A172 (cell line): Measurements from ENCODE around the gene PDE4B. TPM values are rescaled to one million over a fixed set of nuclear protein-coding genes. Genes with fewer than 3 reads are reported as not detected.
A peak's percentile ranks its signal among the peaks of the same experiment; 100 is the strongest.
"Not testable (repeated sequence)": the region's sequence is repeated elsewhere in the genome, so short reads cannot be mapped to it uniquely, and the experiment has no call there.

Experiments
- DNase-seq: peaks from one replicate; pipeline ENCODE4 v3.0.0-alpha.2; 2015; ENCODE audit warnings: low spot score
- total RNA-seq: library from RNA; depleted of rRNA; stranded (reverse); fragments of >200 nt; shearing (Covaris generic); gene quantifications from 2 replicates; pipeline ENCODE4 v1.2.3, GENCODE V29; 2014

The PDE4B gene
- total RNA-seq, 1 experiment from 2014 or later = not detected

DNA sequence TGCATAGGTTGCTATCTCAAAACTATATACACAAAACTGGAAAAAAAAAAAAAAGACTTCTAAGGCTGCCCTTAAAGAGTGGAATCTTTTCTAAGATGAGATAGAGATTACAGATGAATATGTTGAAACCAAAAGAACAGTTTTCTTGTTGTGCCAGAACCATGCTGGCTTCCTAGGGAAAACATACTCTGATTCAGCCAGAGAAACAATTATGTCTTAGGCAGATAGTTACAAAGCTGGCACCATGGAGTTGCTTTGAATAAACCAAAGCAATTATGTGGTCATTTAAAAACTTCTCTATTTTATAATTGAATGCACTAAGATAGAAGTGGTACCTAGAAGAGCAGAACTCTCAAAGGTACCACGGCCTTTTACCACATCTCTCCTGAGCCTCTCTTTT, 341.3 kb downstream of the PDE4B start:
- DNase-seq = no peak

DNA sequence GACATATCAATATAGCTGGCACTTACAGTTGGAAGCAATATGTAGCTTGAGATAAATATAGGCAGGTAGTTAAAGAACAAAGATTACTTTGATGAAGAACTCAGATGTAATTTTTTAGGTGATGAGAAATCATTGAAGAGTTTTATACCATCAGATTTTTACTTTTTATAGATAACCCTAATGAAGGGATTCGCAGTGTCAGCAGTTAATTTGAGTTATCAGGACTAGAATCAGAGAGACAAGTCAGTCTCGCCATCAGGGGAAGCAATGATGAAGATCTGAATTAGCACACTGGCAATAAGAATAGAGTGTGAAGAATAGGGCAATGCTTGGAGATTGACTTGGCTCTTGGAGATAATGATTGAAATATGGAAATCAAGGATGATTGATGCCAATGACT, 342.5 kb downstream of the PDE4B start:
- no peak for DNase-seq

GRCh38 chr1:66136423-66136822, 343.7 kb downstream of the PDE4B start:
- not testable (repeated sequence) for DNase-seq

- no peak for DNase-seq
These were observed 344.5 kb downstream of the PDE4B start for GRCh38 chr1:66137235-66137634.

DNA sequence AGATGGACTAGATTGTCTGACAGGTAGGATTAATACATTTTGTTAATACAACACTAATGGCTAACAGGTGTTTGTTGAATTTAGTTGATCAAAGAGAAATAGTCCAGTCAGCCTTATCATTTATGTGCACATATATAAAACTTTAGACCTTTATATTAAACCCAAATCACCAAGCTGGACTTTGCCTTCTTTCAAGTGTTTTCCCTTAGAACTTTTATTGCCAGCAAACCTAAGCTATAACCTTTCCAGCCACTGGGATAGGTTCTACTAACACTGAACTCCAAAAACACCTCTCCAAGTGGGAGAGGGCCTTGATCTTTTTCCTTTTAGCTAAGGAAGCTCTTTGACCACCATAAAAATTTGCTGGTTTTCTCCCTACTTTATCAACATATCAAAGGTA, 345.9 kb downstream of the PDE4B start:
- DNase-seq = no peak

GRCh38 chr1:66140072-66140471, 347.4 kb downstream of the PDE4B start:
- no peak for DNase-seq

DNA sequence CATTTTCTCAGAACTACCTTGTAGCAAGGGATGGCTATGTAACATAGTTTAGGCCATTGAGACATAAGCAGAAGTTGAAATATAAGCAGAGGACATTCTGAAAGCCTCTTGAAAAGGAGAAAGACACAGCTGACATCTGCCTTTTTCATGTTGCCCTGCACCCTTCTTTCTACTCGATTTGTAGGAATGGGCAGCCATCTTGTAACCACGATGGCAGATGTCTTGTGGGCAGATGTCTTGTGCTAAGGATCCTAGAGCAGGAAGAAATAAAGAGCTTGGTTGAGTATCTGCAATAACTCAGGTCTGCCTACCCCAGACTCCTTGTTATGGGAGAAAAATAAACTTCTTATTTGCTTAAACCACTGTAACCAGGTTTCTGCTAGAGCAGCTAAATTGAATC, 351.0 kb downstream of the PDE4B start:
- DNase-seq = no peak

GRCh38 chr1:66147226-66147835, 354.6 kb downstream of the PDE4B start:
- DNase-seq = no peak

GRCh38 chr1:66152034-66152433, 359.3 kb downstream of the PDE4B start:
- DNase-seq = no peak

- DNase-seq = no peak
These were observed 361.7 kb downstream of the PDE4B start for GRCh38 chr1:66154394-66154793.

- DNase-seq = no peak
These were observed 363.4 kb downstream of the PDE4B start for GRCh38 chr1:66156144-66156543.

DNA sequence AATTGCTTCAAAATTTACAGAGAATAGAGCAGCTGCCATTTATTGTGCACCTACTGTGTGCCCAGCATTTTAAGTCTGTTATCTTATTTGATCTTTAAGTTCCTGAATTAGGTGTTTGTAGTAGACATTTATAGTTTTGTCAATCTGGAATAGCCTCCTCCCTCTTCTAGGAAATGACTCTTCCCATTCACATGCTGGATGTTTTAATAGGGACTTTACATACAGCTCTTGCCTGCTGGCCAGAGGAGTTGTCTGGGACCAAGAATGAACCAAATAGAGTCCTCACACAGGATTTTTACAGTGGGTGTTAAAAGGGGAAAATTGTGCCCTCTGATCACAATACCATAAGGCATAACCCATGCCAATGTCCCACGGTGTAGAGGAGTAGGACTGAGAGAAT, 367.1 kb downstream of the PDE4B start:
- no peak for DNase-seq

DNA sequence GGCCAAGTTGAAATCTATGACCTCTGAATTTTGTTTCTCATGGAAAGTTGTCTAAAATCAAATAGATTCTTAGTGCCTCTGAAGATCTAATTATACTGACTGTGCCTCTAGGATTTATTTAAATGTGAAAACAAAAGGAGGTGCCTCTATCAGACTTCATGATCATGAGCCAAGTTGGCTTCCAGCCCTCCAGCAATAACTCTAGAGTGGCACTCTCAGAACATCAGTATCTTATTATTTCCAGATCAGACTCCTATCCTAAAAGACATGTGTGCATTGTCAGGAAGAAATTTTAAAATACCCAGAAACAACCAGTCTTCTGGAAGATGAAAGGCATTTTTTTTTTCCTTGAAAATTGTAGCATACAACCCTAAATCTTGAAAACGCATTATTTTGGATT, 368.0 kb downstream of the PDE4B start:
- DNase-seq = no peak

DNA sequence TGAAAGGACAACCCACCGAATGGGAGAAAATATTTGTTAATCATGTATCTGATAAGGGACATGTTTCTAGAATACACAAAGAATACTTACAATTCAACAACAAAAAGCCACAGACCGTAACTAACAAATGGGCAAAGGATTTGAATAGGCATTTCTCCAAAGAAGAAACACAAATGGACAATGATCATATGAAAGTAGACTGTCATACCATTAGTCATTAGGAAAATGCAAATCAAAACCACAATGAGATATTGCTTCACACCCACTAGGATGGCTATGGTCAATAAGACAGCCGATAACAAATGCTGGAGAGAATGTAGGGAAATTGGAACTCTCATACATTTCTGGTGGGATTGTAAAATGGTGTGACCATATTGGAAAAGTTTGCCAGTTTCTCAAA, 374.1 kb downstream of the PDE4B start:
- DNase-seq = no peak

DNA sequence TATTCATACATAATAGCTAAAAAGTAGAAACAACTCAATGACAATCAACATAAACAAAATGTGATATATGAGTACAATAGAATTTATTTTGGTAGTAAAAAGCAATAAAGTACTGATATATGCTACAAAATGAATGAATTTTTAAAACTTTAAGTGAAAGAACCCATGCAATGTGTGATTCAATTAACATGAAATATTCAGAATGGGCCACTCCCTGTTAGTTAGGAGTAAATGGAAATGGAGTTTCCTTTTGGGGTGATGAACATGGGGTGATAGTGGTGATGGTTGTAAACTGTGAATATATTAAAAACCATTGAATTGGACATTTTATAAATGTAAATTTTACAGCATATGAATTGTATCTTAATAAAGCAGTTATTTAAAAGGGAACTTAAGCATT, 374.6 kb downstream of the PDE4B start:
- no peak for DNase-seq

DNA sequence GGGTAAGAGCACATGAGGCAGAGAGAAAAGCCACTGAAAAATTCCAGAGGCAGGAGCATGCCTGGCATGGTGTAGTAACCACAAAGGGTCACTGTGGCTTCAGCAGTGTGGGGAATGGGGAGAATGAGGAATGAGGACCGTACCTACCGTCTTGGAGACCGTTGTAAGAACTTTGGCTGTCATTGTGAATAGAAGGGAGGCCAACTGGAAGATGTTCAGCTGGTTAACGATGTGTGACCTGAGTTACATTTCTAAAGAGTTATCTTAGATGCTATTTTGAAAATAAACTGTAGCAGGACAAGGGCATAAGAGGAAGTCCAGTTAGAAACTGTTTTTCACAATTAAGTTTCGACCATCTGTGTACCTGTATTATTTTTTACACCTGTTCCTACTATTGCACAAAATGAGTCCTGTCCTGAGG, 375.8 kb downstream of the PDE4B start:
- no peak for DNase-seq

DNA sequence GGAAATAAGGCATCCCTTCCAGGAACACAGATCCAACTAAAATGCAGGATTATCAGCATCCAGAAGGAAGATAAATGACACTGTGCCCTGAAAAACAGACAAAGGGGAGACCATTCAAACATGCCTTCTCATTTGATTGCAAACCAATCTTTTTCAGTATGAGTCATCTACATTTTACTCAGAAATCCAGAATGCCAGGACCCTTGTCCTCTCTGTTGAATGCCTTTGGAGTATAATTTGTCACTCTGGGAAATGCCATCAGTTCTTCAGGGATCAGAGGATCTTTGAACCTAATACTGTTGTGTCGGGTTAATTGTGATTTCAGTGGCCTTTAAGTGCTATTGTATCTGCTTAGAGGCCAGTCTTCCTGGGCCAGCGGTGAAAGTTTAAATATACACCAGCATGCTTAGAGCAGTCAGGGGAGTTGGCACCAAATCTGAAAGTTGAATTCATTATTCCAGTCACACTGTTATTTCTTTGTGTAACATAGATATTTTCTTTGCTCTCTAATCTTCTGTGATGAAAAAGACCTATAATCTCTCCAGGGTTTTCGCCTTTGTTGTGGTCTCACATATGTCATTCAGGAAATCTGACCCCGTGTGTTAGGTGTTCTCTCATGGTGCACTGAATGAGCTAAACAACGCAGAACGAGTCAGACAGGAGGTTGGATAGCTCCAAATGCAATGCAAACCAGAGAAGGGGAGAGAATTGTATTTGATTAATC, 376.4 kb downstream of the PDE4B start:
- DNase-seq = no peak

DNA sequence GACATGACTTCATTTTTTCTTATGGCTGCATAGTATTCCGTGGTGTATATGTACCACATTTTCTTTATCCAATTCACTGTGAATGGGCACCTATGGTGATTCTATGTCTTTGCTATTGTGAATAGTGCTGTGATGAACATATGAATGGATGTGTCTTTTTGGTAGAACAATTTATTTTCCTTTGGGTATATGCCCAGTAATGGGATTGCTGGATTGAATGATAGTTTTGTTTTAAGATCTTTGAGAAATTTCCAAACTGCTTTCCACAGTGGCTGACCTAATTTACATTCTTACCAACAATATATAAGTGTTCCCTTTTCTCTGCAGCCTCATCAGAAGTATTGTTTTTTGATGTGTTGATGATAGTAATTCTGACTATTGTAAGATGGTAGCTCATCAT, 379.6 kb downstream of the PDE4B start:
- no peak for DNase-seq

GRCh38 chr1:66175098-66175497, 382.4 kb downstream of the PDE4B start:
- DNase-seq = no peak

DNA sequence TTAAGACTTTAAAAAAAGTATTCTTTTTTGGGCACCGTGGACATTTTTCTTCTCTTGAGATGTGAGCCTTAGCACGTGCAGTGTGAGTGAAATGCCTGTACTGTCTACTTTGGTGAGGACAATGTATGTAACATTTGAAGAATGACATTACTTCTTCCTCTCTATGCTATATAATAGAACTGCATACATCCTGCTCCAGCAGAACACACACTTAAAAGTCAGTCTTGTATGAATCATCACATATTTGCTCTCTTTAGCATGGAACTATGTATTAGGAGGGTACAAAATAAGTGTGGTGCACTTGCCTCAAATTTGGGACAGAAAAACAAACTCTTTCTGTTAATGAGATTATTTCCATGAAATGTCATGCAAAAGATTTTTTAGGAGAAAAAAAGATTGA, 382.9 kb downstream of the PDE4B start:
- no peak for DNase-seq

DNA sequence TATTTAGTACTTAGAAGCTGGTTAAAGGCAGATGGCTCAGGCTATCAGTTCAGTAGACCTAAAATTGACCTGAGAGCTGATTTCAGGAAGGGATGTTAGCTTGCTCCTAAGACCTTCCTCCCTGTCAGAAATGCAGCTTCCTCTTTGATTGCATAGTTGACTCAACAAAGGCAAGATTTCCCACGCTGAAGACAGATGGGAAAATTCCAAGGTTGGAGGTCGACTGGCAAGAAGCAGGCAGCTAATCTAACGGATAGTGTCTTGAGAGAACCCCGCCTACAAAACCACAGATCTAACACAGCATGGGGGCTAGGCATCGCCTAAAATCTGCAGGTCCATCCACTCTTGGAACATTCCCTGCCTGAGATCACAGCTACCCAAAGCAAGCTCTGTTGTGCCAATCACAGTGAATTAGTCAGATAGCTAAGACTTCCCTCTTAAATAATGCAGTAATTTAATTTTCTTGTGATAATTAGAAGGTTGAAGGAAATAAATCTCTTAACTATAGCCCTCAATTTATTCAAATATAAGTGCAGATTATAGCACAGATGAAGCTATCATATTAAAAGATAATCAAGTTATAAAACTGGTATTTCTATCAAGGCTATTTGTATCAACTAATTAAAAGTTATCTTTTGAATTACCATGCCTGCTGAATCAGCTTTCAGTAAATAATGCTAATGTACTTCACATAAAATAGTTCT, 383.5 kb downstream of the PDE4B start:
- peak; percentile 35 for DNase-seq

- DNase-seq = no peak
These were observed 384.1 kb downstream of the PDE4B start for GRCh38 chr1:66176832-66177231.

- no peak for DNase-seq
These were observed 384.8 kb downstream of the PDE4B start for GRCh38 chr1:66177510-66177909.
